WERI-Rb-1 (cell line): ENCODE measurements around the gene GPC1.

Experiments used
- DNase-seq: peaks from one replicate; pipeline ENCODE4 v3.0.0-alpha.2; 2020
- H3K27ac ChIP-seq: fragments of 250-450 bp; sonication (Bioruptor Pico); 2 replicates; pipeline ENCODE4 v1.5.1; 2020; ENCODE audit warnings: mild to moderate bottlenecking, moderate library complexity
- H3K27me3 ChIP-seq: fragments of 250-450 bp; sonication (Bioruptor Pico); 2 replicates; pipeline ENCODE4 v1.5.1; 2021; ENCODE audit warnings: mild to moderate bottlenecking, low read depth, moderate library complexity; ENCODE audit not compliant: insufficient read depth, severe bottlenecking
- H3K36me3 ChIP-seq: fragments of 250-450 bp; sonication (Bioruptor Pico); 2 replicates; pipeline ENCODE4 v1.5.1; 2020; ENCODE audit warnings: mild to moderate bottlenecking, moderate library complexity
- H3K4me3 ChIP-seq: 2 replicates; pipeline ENCODE4 v1.5.1; 2011; ENCODE audit warnings: low read depth, mild to moderate bottlenecking, control low read depth, low read length
- H3K9me3 ChIP-seq: fragments of 250-450 bp; sonication (Bioruptor Pico); 2 replicates; pipeline ENCODE4 v1.5.1; 2021; ENCODE audit warnings: mild to moderate bottlenecking, moderate library complexity; ENCODE audit not compliant: severe bottlenecking
- CTCF ChIP-seq: IDR thresholded peaks from 2 replicates; pipeline ENCODE4 v1.5.1; 2011; ENCODE audit warnings: low read depth, mild to moderate bottlenecking, control low read depth, inconsistent platforms, low read length

GPC1 gene

GRCh38 chr2:240443891-240444301 is 8.4 kb downstream of the GPC1 start:
- Histone ChIP-seq H3K36me3 (no peaks in the 10 kb centered on the region), H3K27me3 (no peaks in the 10 kb centered on the region), H3K9me3 (no peaks in the 10 kb centered on the region), H3K4me3 (no peak overlapping the region), H3K27ac (no peak overlapping the region)
- DNase-seq, result no peak
- TF ChIP-seq CTCF, result no peak

GRCh38 chr2:240444464-240444863 is 9.0 kb downstream of the GPC1 start:
- no peaks in the 10 kb centered on the region for H3K9me3 ChIP-seq
- no peaks in the 10 kb centered on the region for H3K36me3 ChIP-seq
- TF ChIP-seq CTCF, result no peak
- no peak overlapping the region for H3K4me3 ChIP-seq
- DNase-seq, result no peak
- H3K27ac ChIP-seq, result no peak overlapping the region
- H3K27me3 ChIP-seq, result no peaks in the 10 kb centered on the region

GRCh38 chr2:240445961-240446663 is 10.6 kb downstream of the GPC1 start:
- no peaks in the 10 kb centered on the region for H3K27me3 ChIP-seq
- H3K36me3 ChIP-seq, result no peaks in the 10 kb centered on the region
- H3K4me3 ChIP-seq, result no peak overlapping the region
- H3K27ac ChIP-seq, result no peak overlapping the region
- no peak for TF ChIP-seq CTCF
- H3K9me3 ChIP-seq, result no peaks in the 10 kb centered on the region
- no peak for DNase-seq

GRCh38 chr2:240446664-240447175 is 11.3 kb downstream of the GPC1 start:
- no peak for TF ChIP-seq CTCF
- H3K4me3 ChIP-seq, result no peak overlapping the region
- no peak overlapping the region for H3K27ac ChIP-seq
- H3K27me3 ChIP-seq, result no peaks in the 10 kb centered on the region
- no peaks in the 10 kb centered on the region for H3K36me3 ChIP-seq
- DNase-seq, result no peak
- H3K9me3 ChIP-seq, result no peaks in the 10 kb centered on the region

GRCh38 chr2:240447331-240447730 is 11.9 kb downstream of the GPC1 start:
- Histone ChIP-seq H3K36me3 (no peaks in the 10 kb centered on the region), H3K27me3 (no peaks in the 10 kb centered on the region), H3K4me3 (no peak overlapping the region), H3K9me3 (no peaks in the 10 kb centered on the region), H3K27ac (no peak overlapping the region)
- TF ChIP-seq CTCF, result no peak
- DNase-seq, result no peak

- Histone ChIP-seq H3K27ac (no peak overlapping the region), H3K36me3 (no peaks in the 10 kb centered on the region), H3K27me3 (no peaks in the 10 kb centered on the region), H3K9me3 (no peaks in the 10 kb centered on the region), H3K4me3 (no peak overlapping the region)
- no peak for DNase-seq
- no peak for TF ChIP-seq CTCF
Measured at GRCh38 chr2:240447934-240448333, 12.5 kb downstream of the GPC1 start.
